Measurements from ENCODE around the gene ANXA1. TPM values are rescaled to one million over a fixed set of nuclear protein-coding genes. Genes with fewer than 3 reads are reported as not detected.

Gene ANXA1
- total RNA-seq, 1 experiment from 2014 or later, result 8.3 TPM

DNA sequence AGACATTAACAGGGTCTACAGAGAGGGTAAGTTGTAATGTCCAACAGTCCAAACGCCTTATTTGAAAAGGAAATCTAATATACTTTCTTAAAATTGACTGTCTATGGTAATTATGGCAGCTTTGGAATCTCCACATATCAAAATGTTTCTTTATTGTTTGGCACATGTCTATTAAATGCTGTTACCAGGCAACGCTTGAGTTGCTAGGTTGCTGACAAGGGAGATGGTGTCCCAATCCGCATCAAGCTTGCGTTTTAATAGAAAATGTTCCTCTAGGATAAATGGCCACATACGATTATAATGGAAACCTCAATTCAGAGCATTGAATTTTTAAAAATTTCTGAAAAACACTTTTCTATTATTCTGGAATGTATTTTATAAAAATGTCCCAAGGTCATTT is 9.2 kb downstream of the ANXA1 start:
- intact Hi-C loops (cut with micrococcal nuclease; ENCODE audit: unreplicated experiment), result no loop called here
- Histone ChIP-seq H3K27me3 (replicated peaks; ENCODE audit: control insufficient read depth, insufficient read depth, low read length) (no peaks in the 10 kb centered on the region), H3K36me3 (ENCODE audit: control insufficient read depth, insufficient read depth, low read length) (no peaks in the 10 kb centered on the region), H3K4me1 (no peaks in the 10 kb centered on the region), H3K4me3 (ENCODE audit: low read depth, low read length) (no peak overlapping the region), H3K9me3 (no peaks in the 10 kb centered on the region)
- BruUV-seq (replicated peaks), result no TSS peak
- ChIA-PET CTCF (interaction anchor here (0.5 kb wide), 1 partner anchor 497 kb away, joined by 3 read pairs; no protein-coding TSS in a partner anchor), POLR2A (no interaction called here)
- no peak overlapping the region for H3K27ac Mint-ChIP-seq (ENCODE audit: unreplicated experiment)
- no peaks in the 10 kb centered on the region for H3K27me3 Mint-ChIP-seq (ENCODE audit: insufficient read depth, unreplicated experiment)
- no peak overlapping the region for H3K4me3 Mint-ChIP-seq (ENCODE audit: unreplicated experiment)
- DNase-seq, result no peak
- H3K9me3 Mint-ChIP-seq (ENCODE audit: unreplicated experiment), result no peaks in the 10 kb centered on the region
- no peak for TF ChIP-seq CTCF (IDR thresholded peaks at IDR 0.05; ENCODE audit: insufficient read depth in 1 of 2, low read depth in 1 of 2, low read length in 1 of 2, severe bottlenecking in 1 of 2, unreplicated experiment in 1 of 2)
- no peaks in the 10 kb centered on the region for H3K4me1 Mint-ChIP-seq (ENCODE audit: low read depth, unreplicated experiment)
- H3K36me3 Mint-ChIP-seq (ENCODE audit: insufficient read depth, unreplicated experiment), result peaks cover 4% of the 10 kb centered on the region

DNA sequence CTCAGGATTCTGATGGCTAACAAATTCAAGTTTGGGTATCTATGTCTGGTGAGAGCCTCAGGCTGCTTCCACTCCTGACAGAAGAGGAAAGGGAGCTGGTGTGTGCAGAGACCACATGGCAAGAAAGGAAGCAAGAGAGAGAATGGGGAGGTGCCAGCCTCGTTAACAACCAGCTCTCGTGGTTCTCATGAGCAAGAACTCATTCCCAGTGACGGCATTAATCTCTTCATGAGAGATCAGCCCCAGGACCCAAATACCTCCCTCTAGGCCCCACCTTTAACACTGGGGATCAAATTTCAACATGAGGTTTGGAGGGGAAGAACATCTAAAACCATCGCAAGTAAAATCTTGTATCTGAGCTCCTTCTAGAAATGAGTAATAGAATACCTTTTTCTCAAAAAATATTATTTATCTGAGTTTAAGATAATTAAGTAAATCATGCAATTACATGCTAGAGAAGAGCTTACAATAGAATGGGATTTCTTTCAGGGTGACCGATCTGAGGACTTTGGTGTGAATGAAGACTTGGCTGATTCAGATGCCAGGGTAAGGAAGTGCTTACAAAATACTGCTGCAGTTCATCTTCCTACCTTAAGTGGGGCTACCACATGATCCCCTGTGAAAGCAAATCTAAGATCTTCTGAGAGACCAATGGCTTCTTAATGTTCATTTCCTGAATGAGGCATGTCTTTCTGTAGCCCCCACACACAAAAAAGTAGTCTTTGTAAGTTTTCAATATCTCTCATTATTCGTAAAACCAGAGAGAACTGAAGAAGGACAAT is 11.5 kb downstream of the ANXA1 start:
- Histone ChIP-seq H3K27me3 (replicated peaks; ENCODE audit: control insufficient read depth, insufficient read depth, low read length) (no peaks in the 10 kb centered on the region), H3K36me3 (ENCODE audit: control insufficient read depth, insufficient read depth, low read length) (no peaks in the 10 kb centered on the region), H3K4me3 (ENCODE audit: low read depth, low read length) (no peak overlapping the region), H3K4me1 (no peaks in the 10 kb centered on the region), H3K9me3 (no peaks in the 10 kb centered on the region)
- TF ChIP-seq CTCF (IDR thresholded peaks at IDR 0.05; ENCODE audit: insufficient read depth in 1 of 2, low read depth in 1 of 2, low read length in 1 of 2, severe bottlenecking in 1 of 2, unreplicated experiment in 1 of 2), result no peak
- Mint-ChIP-seq H3K4me3 (ENCODE audit: unreplicated experiment) (no peak overlapping the region), H3K4me1 (ENCODE audit: low read depth, unreplicated experiment) (no peaks in the 10 kb centered on the region), H3K36me3 (ENCODE audit: insufficient read depth, unreplicated experiment) (peaks cover 4% of the 10 kb centered on the region), H3K27me3 (ENCODE audit: insufficient read depth, unreplicated experiment) (no peaks in the 10 kb centered on the region), H3K9me3 (ENCODE audit: unreplicated experiment) (no peaks in the 10 kb centered on the region), H3K27ac (ENCODE audit: unreplicated experiment) (no peak overlapping the region)
- intact Hi-C loops (cut with micrococcal nuclease; ENCODE audit: unreplicated experiment), result no loop called here
- DNase-seq, result no peak
- ChIA-PET CTCF (interaction anchor here (0.5 kb wide), 1 partner anchor 57 kb away, joined by 3 read pairs; no protein-coding TSS in a partner anchor), POLR2A (no interaction called here)
- no TSS peak for BruUV-seq (replicated peaks)

GRCh38 chr9:73165911-73166310 is 14.2 kb downstream of the ANXA1 start:
- BruUV-seq (replicated peaks), result no TSS peak
- intact Hi-C loops (cut with micrococcal nuclease; ENCODE audit: unreplicated experiment), result no loop called here

More at GRCh38 chr9:73165911-73166310, 14.2 kb downstream of the ANXA1 start:
- Mint-ChIP-seq H3K27me3 (ENCODE audit: insufficient read depth, unreplicated experiment) (no peaks in the 10 kb centered on the region), H3K4me3 (ENCODE audit: unreplicated experiment) (no peak overlapping the region), H3K4me1 (ENCODE audit: low read depth, unreplicated experiment) (no peaks in the 10 kb centered on the region), H3K36me3 (ENCODE audit: insufficient read depth, unreplicated experiment) (peaks cover 4% of the 10 kb centered on the region), H3K9me3 (ENCODE audit: unreplicated experiment) (no peaks in the 10 kb centered on the region), H3K27ac (ENCODE audit: unreplicated experiment) (no peak overlapping the region)
- Histone ChIP-seq H3K9me3 (no peaks in the 10 kb centered on the region), H3K4me3 (ENCODE audit: low read depth, low read length) (no peak overlapping the region), H3K4me1 (no peaks in the 10 kb centered on the region), H3K27me3 (replicated peaks; ENCODE audit: control insufficient read depth, insufficient read depth, low read length) (no peaks in the 10 kb centered on the region), H3K36me3 (ENCODE audit: control insufficient read depth, insufficient read depth, low read length) (no peaks in the 10 kb centered on the region)
- ChIA-PET POLR2A (no interaction called here), CTCF (no interaction called here)
- TF ChIP-seq CTCF (IDR thresholded peaks at IDR 0.05; ENCODE audit: insufficient read depth in 1 of 2, low read depth in 1 of 2, low read length in 1 of 2, severe bottlenecking in 1 of 2, unreplicated experiment in 1 of 2), result no peak
- DNase-seq, result no peak
